ENCODE results near the gene SBK2.

DNA sequence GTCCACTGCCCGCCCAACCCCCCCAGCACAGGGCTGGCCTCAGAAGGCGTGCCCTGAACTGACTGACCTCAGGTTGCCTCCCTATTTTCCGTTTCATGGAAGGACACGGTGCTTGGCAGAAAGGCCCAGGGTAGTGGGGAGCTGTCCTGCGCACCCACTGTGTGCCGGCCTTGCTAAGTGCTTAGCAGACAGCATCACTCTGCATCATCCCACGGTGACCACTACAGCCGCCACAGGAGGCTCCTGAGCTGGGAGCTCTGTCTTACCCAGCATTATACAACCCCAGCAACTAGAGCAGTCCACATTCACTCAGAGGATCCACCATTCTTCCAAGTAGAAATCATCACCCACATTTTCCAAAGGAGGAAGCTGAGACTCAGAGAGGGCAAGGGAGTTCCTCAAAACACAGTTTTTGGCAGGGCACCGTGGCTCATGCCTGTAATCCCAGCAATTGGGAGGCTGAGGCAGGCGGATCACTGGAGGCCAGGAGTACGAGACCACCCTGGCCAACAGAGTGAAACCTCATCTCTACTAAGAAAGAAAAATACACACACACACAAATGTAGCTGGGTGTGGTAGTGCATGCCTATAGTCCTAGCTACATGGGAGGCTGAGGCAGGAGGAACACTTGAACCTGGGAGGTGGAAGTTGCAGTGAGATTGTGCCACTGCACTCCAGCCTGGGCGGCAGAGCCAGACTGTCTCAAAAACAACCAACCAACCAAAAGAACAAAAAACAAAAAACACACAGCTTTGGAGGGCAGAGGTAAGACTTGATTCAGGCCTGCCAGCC, 1.6 kb downstream of the SBK2 start:
- TF ChIP-seq POLR2A (IDR thresholded peaks at IDR 0.05; ENCODE audit: low read depth) = no peak
- TF ChIP-seq, protein P1, sequence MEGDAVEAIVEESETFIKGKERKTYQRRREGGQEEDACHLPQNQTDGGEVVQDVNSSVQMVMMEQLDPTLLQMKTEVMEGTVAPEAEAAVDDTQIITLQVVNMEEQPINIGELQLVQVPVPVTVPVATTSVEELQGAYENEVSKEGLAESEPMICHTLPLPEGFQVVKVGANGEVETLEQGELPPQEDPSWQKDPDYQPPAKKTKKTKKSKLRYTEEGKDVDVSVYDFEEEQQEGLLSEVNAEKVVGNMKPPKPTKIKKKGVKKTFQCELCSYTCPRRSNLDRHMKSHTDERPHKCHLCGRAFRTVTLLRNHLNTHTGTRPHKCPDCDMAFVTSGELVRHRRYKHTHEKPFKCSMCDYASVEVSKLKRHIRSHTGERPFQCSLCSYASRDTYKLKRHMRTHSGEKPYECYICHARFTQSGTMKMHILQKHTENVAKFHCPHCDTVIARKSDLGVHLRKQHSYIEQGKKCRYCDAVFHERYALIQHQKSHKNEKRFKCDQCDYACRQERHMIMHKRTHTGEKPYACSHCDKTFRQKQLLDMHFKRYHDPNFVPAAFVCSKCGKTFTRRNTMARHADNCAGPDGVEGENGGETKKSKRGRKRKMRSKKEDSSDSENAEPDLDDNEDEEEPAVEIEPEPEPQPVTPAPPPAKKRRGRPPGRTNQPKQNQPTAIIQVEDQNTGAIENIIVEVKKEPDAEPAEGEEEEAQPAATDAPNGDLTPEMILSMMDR (IDR thresholded peaks at IDR 0.05) = no peak
